HuH-7 (cell line): ENCODE results near the gene SNX27.
A peak's percentile ranks its signal among the peaks of the same experiment; 100 is the strongest.
"Not testable (repeated sequence)": the region's sequence is repeated elsewhere in the genome, so short reads cannot be mapped to it uniquely, and the experiment has no call there.

ENCODE experiments used
- DNase-seq: peaks from one replicate; pipeline ENCODE4 v3.0.0; 2011; ENCODE audit warnings: low spot score

Gene SNX27

GRCh38 chr1:151639466-151639865 lies 27.6 kb downstream of the SNX27 start:
- DNase-seq = no peak

- DNase-seq = no peak
These were observed 29.4 kb downstream of the SNX27 start for GRCh38 chr1:151641229-151641628.

GRCh38 chr1:151643085-151643484 lies 31.2 kb downstream of the SNX27 start:
- not testable (repeated sequence) for DNase-seq

- no peak for DNase-seq
These were observed 32.2 kb downstream of the SNX27 start for GRCh38 chr1:151644001-151644400.

- no peak for DNase-seq
These were observed 41.5 kb downstream of the SNX27 start for GRCh38 chr1:151653397-151653796.

GRCh38 chr1:151655371-151655770 lies 43.5 kb downstream of the SNX27 start:
- DNase-seq = peak; percentile 15

GRCh38 chr1:151661751-151662150 lies 49.9 kb downstream of the SNX27 start:
- peak; percentile 10 for DNase-seq

- no peak for DNase-seq
These were observed 56.2 kb downstream of the SNX27 start for GRCh38 chr1:151668090-151668489.

- DNase-seq = not testable (repeated sequence)
These were observed 58.3 kb downstream of the SNX27 start for GRCh38 chr1:151670036-151670675.

GRCh38 chr1:151673407-151673806 lies 61.6 kb downstream of the SNX27 start:
- DNase-seq = no peak

- no peak for DNase-seq
These were observed 68.5 kb downstream of the SNX27 start for GRCh38 chr1:151680391-151680790.

- DNase-seq = no peak
These were observed 69.0 kb downstream of the SNX27 start for GRCh38 chr1:151680826-151681225.

- no peak for DNase-seq
These were observed 70.1 kb downstream of the SNX27 start for GRCh38 chr1:151681923-151682322.

GRCh38 chr1:151682901-151683300 lies 71.1 kb downstream of the SNX27 start:
- DNase-seq = not testable (repeated sequence)

- DNase-seq = no peak
These were observed 72.3 kb downstream of the SNX27 start for GRCh38 chr1:151684128-151684527.

GRCh38 chr1:151686561-151686960 lies 74.7 kb downstream of the SNX27 start:
- DNase-seq = no peak

- no peak for DNase-seq
These were observed 77.6 kb downstream of the SNX27 start for GRCh38 chr1:151689494-151689893.

GRCh38 chr1:151692226-151692625 lies 80.4 kb downstream of the SNX27 start:
- no peak for DNase-seq

GRCh38 chr1:151693057-151693651 lies 81.3 kb downstream of the SNX27 start:
- peak; percentile 56 for DNase-seq

- DNase-seq = no peak
These were observed 89.7 kb downstream of the SNX27 start for GRCh38 chr1:151701515-151701914.

- no peak for DNase-seq
These were observed 91.1 kb downstream of the SNX27 start for GRCh38 chr1:151702936-151703335.

GRCh38 chr1:151703813-151704212 lies 92.0 kb downstream of the SNX27 start:
- no peak for DNase-seq

- no peak for DNase-seq
These were observed 92.4 kb downstream of the SNX27 start for GRCh38 chr1:151704246-151704645.

GRCh38 chr1:151705146-151705545 lies 93.3 kb downstream of the SNX27 start:
- no peak for DNase-seq
